ENCODE data around the gene CLCN6.

CLCN6 gene

GRCh38 chr1:11764115-11764514, 41.9 kb upstream of the CLCN6 start:
- no peak overlapping the region for H3K4me3 ChIP-seq (ENCODE audit: low read depth, low read length)
- no peak for TF ChIP-seq MYC (IDR thresholded peaks at IDR 0.05; ENCODE audit: low read depth, low read length)
- TF ChIP-seq POLR2A (IDR thresholded peaks at IDR 0.05; ENCODE audit: extremely low read depth, insufficient read length) = no peak
- no peak for TF ChIP-seq MAX (IDR thresholded peaks at IDR 0.05; ENCODE audit: low read depth, low read length)
- TF ChIP-seq CTCF (IDR thresholded peaks at IDR 0.05; ENCODE audit: low read depth, low read length) = no peak
- DNase-seq (ENCODE audit: low read depth) = no peak

- DNase-seq (ENCODE audit: low read depth) = no peak
- TF ChIP-seq CTCF (IDR thresholded peaks at IDR 0.05; ENCODE audit: low read depth, low read length) (no peak), MAX (IDR thresholded peaks at IDR 0.05; ENCODE audit: low read depth, low read length) (no peak), POLR2A (IDR thresholded peaks at IDR 0.05; ENCODE audit: extremely low read depth, insufficient read length) (no peak), MYC (IDR thresholded peaks at IDR 0.05; ENCODE audit: low read depth, low read length) (no peak)
- H3K4me3 ChIP-seq (ENCODE audit: low read depth, low read length) = no peak overlapping the region
Measured at GRCh38 chr1:11764519-11764918, 41.5 kb upstream of the CLCN6 start.

GRCh38 chr1:11765661-11766428, 40.1 kb upstream of the CLCN6 start:
- no peak overlapping the region for H3K4me3 ChIP-seq (ENCODE audit: low read depth, low read length)
- DNase-seq (ENCODE audit: low read depth) = no peak
- no peak for TF ChIP-seq CTCF (IDR thresholded peaks at IDR 0.05; ENCODE audit: low read depth, low read length)
- no peak for TF ChIP-seq MAX (IDR thresholded peaks at IDR 0.05; ENCODE audit: low read depth, low read length)
- no peak for TF ChIP-seq MYC (IDR thresholded peaks at IDR 0.05; ENCODE audit: low read depth, low read length)
- TF ChIP-seq POLR2A (IDR thresholded peaks at IDR 0.05; ENCODE audit: extremely low read depth, insufficient read length) = no peak

GRCh38 chr1:11766429-11766776, 39.6 kb upstream of the CLCN6 start:
- no peak for DNase-seq (ENCODE audit: low read depth)
- H3K4me3 ChIP-seq (ENCODE audit: low read depth, low read length) = no peak overlapping the region
- no peak for TF ChIP-seq POLR2A (IDR thresholded peaks at IDR 0.05; ENCODE audit: extremely low read depth, insufficient read length)
- TF ChIP-seq MYC (IDR thresholded peaks at IDR 0.05; ENCODE audit: low read depth, low read length) = no peak
- no peak for TF ChIP-seq MAX (IDR thresholded peaks at IDR 0.05; ENCODE audit: low read depth, low read length)
- no peak for TF ChIP-seq CTCF (IDR thresholded peaks at IDR 0.05; ENCODE audit: low read depth, low read length)

- TF ChIP-seq MYC (IDR thresholded peaks at IDR 0.05; ENCODE audit: low read depth, low read length) (no peak), POLR2A (IDR thresholded peaks at IDR 0.05; ENCODE audit: extremely low read depth, insufficient read length) (no peak), MAX (IDR thresholded peaks at IDR 0.05; ENCODE audit: low read depth, low read length) (no peak), CTCF (IDR thresholded peaks at IDR 0.05; ENCODE audit: low read depth, low read length) (no peak)
- no peak overlapping the region for H3K4me3 ChIP-seq (ENCODE audit: low read depth, low read length)
- DNase-seq (ENCODE audit: low read depth) = no peak
Measured at GRCh38 chr1:11767922-11768704, 37.9 kb upstream of the CLCN6 start.

All from NB4 (cell line).